Heart left ventricle (tissue), 16 donors: Measurements from ENCODE around the gene PPIP5K2. TPM values are rescaled to one million over a fixed set of nuclear protein-coding genes. Genes with fewer than 3 reads are reported as not detected.

Experiments
- ATAC-seq, 4 donors: fragments of 200-7000 bp; cut with Tn5 transposase; one replicate each; pipeline ENCODE4 v1.9.1; 2020 to 2022; ENCODE audit warnings: moderate library complexity in 4 of 4, mild to moderate bottlenecking in 3 of 4, moderate number of reproducible peaks in 1 of 4
- DNase-seq, 5 donors: peaks; one replicate each; pipeline ENCODE4 v3.0.0-alpha.2; 2020
- H3K27ac ChIP-seq, 12 donors: fragments of 200-600 bp; sonication (generic) in 4 of 12; one replicate each; pipeline versions ENCODE4 v1.5.0 to v1.8.0; 2016 to 2022; ENCODE audit warnings: mild to moderate bottlenecking in 2 of 12
- H3K27me3 ChIP-seq, 9 donors: fragments of 200-600 bp; sonication (generic) in 2 of 9; one replicate each; pipeline versions ENCODE4 v1.5.1 to v1.8.0; 2016 to 2022; ENCODE audit warnings: mild to moderate bottlenecking in 3 of 9
- H3K36me3 ChIP-seq, 9 donors: fragments of 200-600 bp; sonication (generic) in 2 of 9; one replicate each; pipeline versions ENCODE4 v1.5.0 to v1.8.0; 2018 to 2022; ENCODE audit warnings: mild to moderate bottlenecking in 2 of 9
- H3K4me1 ChIP-seq, 12 donors: fragments of 200-600 bp; sonication (generic) in 4 of 12; one replicate each; pipeline versions ENCODE4 v1.5.0 to v1.8.0; 2016 to 2022; ENCODE audit warnings: mild to moderate bottlenecking in 3 of 12
- H3K4me3 ChIP-seq, 12 donors: fragments of 200-600 bp; sonication (generic) in 4 of 12; one replicate each; pipeline versions ENCODE4 v1.5.0 to v1.8.0; 2017 to 2022; ENCODE audit warnings: mild to moderate bottlenecking in 9 of 12, moderate library complexity in 4 of 12
- H3K9me3 ChIP-seq, 12 donors: fragments of 200-600 bp; sonication (generic) in 4 of 12; one replicate each; pipeline versions ENCODE4 v1.5.0 to v1.8.0; 2016 to 2022; ENCODE audit warnings: mild to moderate bottlenecking in 1 of 12
- CTCF ChIP-seq, 12 donors: fragments of 200-600 bp; sonication (generic) in 4 of 12; IDR thresholded peaks; one replicate each; pipeline versions ENCODE4 v1.5.0 to v1.8.0; 2018 to 2022; ENCODE audit warnings: antibody characterized with exemption in 12 of 12, mild to moderate bottlenecking in 5 of 12
- POLR2A ChIP-seq, 2 donors: fragments of 450-650 bp; IDR thresholded peaks; one replicate each; pipeline ENCODE4 v1.6.1; 2017; ENCODE audit warnings: antibody characterized with exemption in 2 of 2, mild to moderate bottlenecking in 2 of 2, moderate library complexity in 2 of 2
- WGBS, 4 donors: extraction: QIAGEN DNeasy Blood & Tissue Kit in 2 of 4; methylation state at CpG; one replicate each; pipeline versions ENCODE4 v1.1.5 to v1.1.7; 2013 to 2018; 5-methylcytosine and 5-hydroxymethylcytosine counted together
- intact Hi-C, 10 donors: fragments of 100-400 bp; cut with DNase I; formaldehyde crosslinking; loops; one replicate each; pipeline versions ENCODE4 v1.11.1 to v1.14.2; 2022
- polyA plus RNA-seq, 2 donors: library from polyadenylated mRNA; stranded (reverse); fragments of 200-250 nt; gene quantifications; one replicate each; pipeline ENCODE4 v1.2.3, GENCODE V29; 2013
- total RNA-seq, 9 donors: library from RNA; depleted of rRNA in 2 of 9; stranded (reverse); fragments of >200 nt in 2 of 9; fragmentation: NEBNext Ultra II Directional in 3 of 9; extraction: Animal tissue kit (Norgen Biotek cat#: 25700) in 3 of 9; gene quantifications; one replicate each; pipeline versions ENCODE4 v1.1.0 to v1.2.4, GENCODE V29; 2016 to 2023
- donor health status: ischemic (EF 13 %, LVEDD 7.1; RV severe dilation, severe dysfunction).
- donor health status: healthy with polysubstance abuse.
- donor health status: DM: no; HTN: yes; CAD: no.
- donor health status: DM: no; HTN: no; CAD: no.
- donor health status: ischemic (EF 25% LVEDD 6.9; RV normal size, moderate dysfunction).
- donor health status: ischemic (EF 25% LVEDD 5.7; RV mildly dilated, moderate dysfunction).
- donor health status: healthy.
- donor health status: DM: yes; HTN: yes; CAD: no.
- donor health status: ischemic (EF 35%, LVEDD 5.7; RV mildly dilated, moderate dysfunction).
- donor health status: nonischemic (EF 11% LVEDD 7.7; RV severe dilation, severe dysfunction).
- donor health status: DM: yes; HTN: yes; CAD: no.
- donor health status: PGD.
- donor health status: ischemic (EF 29% LVEDD 5.4; RV normal size, mild dysfunction).
- donor health status: nonischemic (EF 23%, LVEDD 6.1; RV moderate dilation, normal function).

The PPIP5K2 gene
- total and polyA plus RNA-seq, 11 donors: 16.6 to 59.8 (median 38.9) TPM

- no peak overlapping the region for H3K27ac ChIP-seq
- H3K4me1 ChIP-seq: peaks cover 0 to 6% (median 0%) of the 10 kb centered on the region in 12 donors
- TF ChIP-seq CTCF (IDR thresholded peaks at IDR 0.05) (no peak), POLR2A (IDR thresholded peaks at IDR 0.05) (no peak)
- H3K4me3 ChIP-seq: no peak overlapping the region
- ATAC-seq (no peak), DNase-seq (no peak)
- WGBS, 4 donors: 88 to 97% (median 94%) methylated on average over 1 of the region's 1 CpG
- peaks cover 0 to 84% (median 54%) of the 10 kb centered on the region in 9 donors for H3K36me3 ChIP-seq
- intact Hi-C loops: no loop called here
- no peaks in the 10 kb centered on the region for H3K27me3 ChIP-seq
- H3K9me3 ChIP-seq: no peaks in the 10 kb centered on the region
Measured at GRCh38 chr5:103174147-103174546, 54.0 kb downstream of the PPIP5K2 start.

GRCh38 chr5:103177543-103177942 lies 57.4 kb downstream of the PPIP5K2 start:
- TF ChIP-seq CTCF (IDR thresholded peaks at IDR 0.05) (no peak), POLR2A (IDR thresholded peaks at IDR 0.05) (no peak)
- H3K36me3 ChIP-seq: peaks cover 0 to 99% (median 87%) of the 10 kb centered on the region in 9 donors

GRCh38 chr5:103178167-103178566 lies 58.1 kb downstream of the PPIP5K2 start:
- 93 to 97% (median 95%) methylated on average over 2 of the region's 2 CpGs for WGBS, 4 donors
- Histone ChIP-seq H3K27me3 (no peaks in the 10 kb centered on the region), H3K4me1 (no peaks in the 10 kb centered on the region), H3K9me3 (no peaks in the 10 kb centered on the region), H3K36me3 (peaks cover 0 to 99% (median 91%) of the 10 kb centered on the region in 9 donors), H3K27ac (no peak overlapping the region), H3K4me3 (no peak overlapping the region)
- intact Hi-C loops: no loop called here
- no peak for TF ChIP-seq POLR2A (IDR thresholded peaks at IDR 0.05)
- no peak for TF ChIP-seq CTCF (IDR thresholded peaks at IDR 0.05)
- ATAC-seq: no peak
- no peak for DNase-seq

More at GRCh38 chr5:103177543-103177942, 57.4 kb downstream of the PPIP5K2 start:
- H3K27ac ChIP-seq: no peak overlapping the region
- no peaks in the 10 kb centered on the region for H3K9me3 ChIP-seq
- H3K4me3 ChIP-seq: no peak overlapping the region
- WGBS, 4 donors: 82 to 90% (median 87%) methylated on average over 4 of the region's 4 CpGs
- intact Hi-C loops: no loop called here
- no peaks in the 10 kb centered on the region for H3K4me1 ChIP-seq
- DNase-seq: no peak
- no peak for ATAC-seq
- H3K27me3 ChIP-seq: no peaks in the 10 kb centered on the region

GRCh38 chr5:103186152-103186551 lies 66.1 kb downstream of the PPIP5K2 start:
- no peak overlapping the region for H3K27ac ChIP-seq
- TF ChIP-seq POLR2A (IDR thresholded peaks at IDR 0.05): no peak
- no peak for TF ChIP-seq CTCF (IDR thresholded peaks at IDR 0.05)
- ATAC-seq (no peak), DNase-seq (no peak)
- intact Hi-C loops: no loop called here
- no peaks in the 10 kb centered on the region for H3K27me3 ChIP-seq
- 96 to 99% (median 97%) methylated on average over 8 of the region's 8 CpGs for WGBS, 4 donors
- H3K4me3 ChIP-seq: no peak overlapping the region
- no peaks in the 10 kb centered on the region for H3K4me1 ChIP-seq
- no peaks in the 10 kb centered on the region for H3K9me3 ChIP-seq
- H3K36me3 ChIP-seq: peaks cover 0 to 100% (median 91%) of the 10 kb centered on the region in 9 donors
